ENCODE results near the gene DGKE.

DNA sequence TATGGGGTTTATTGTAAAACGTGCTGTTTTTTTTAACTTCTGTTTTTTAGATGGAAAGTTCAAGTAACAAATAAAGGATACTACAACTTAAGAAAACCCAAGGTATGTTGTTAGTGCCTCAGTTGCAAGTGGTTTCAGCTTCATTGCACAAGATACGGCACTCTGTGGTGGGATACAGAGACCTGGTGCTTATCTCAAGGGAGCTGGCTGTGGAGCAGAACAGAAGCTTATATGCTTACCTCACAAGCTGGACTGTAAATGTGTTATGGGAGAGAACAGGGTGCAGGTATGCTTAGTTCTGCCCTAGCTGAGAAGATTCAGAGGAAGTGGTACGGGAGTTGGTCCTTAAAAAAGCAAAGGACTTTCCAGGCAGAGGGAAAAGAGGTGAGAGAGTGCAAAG is 15.2 kb downstream of the DGKE start:
- TF ChIP-seq, protein P1, sequence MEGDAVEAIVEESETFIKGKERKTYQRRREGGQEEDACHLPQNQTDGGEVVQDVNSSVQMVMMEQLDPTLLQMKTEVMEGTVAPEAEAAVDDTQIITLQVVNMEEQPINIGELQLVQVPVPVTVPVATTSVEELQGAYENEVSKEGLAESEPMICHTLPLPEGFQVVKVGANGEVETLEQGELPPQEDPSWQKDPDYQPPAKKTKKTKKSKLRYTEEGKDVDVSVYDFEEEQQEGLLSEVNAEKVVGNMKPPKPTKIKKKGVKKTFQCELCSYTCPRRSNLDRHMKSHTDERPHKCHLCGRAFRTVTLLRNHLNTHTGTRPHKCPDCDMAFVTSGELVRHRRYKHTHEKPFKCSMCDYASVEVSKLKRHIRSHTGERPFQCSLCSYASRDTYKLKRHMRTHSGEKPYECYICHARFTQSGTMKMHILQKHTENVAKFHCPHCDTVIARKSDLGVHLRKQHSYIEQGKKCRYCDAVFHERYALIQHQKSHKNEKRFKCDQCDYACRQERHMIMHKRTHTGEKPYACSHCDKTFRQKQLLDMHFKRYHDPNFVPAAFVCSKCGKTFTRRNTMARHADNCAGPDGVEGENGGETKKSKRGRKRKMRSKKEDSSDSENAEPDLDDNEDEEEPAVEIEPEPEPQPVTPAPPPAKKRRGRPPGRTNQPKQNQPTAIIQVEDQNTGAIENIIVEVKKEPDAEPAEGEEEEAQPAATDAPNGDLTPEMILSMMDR (IDR thresholded peaks at IDR 0.05; ENCODE audit: low read length) = no peak
- TF ChIP-seq EZH2 (IDR thresholded peaks at IDR 0.05; ENCODE audit: borderline replicate concordance, low read length) = no peak

All from OCI-LY1 (cell line).